GM12875 (cell line): Measurements from ENCODE around the gene NCAM1.

ENCODE experiments used
- H3K4me3 ChIP-seq: one replicate; pipeline ENCODE4 v1.5.1; 2011; ENCODE audit warnings: low read depth, low read length, control low read depth
- CTCF ChIP-seq: IDR thresholded peaks from 2 replicates; pipeline ENCODE4 v1.5.1; 2011; ENCODE audit warnings: low read depth, mild to moderate bottlenecking, control low read depth, inconsistent platforms, low read length, moderate library complexity, borderline replicate concordance; ENCODE audit not compliant: insufficient read depth

NCAM1 gene

GRCh38 chr11:113245216-113245615 lies 284.0 kb downstream of the NCAM1 start:
- TF ChIP-seq CTCF: no peak
- H3K4me3 ChIP-seq: no peak overlapping the region

- no peak overlapping the region for H3K4me3 ChIP-seq
- no peak for TF ChIP-seq CTCF
Observed at GRCh38 chr11:113247221-113247620, 286.0 kb downstream of the NCAM1 start.

GRCh38 chr11:113247966-113248365 lies 286.7 kb downstream of the NCAM1 start:
- no peak overlapping the region for H3K4me3 ChIP-seq
- TF ChIP-seq CTCF: no peak

- H3K4me3 ChIP-seq: no peak overlapping the region
- TF ChIP-seq CTCF: no peak
Observed at GRCh38 chr11:113248702-113249490, 287.7 kb downstream of the NCAM1 start.

- H3K4me3 ChIP-seq: no peak overlapping the region
- 0 out of 2 replicates have a peak, but pooled peaks have one; percentile 4 for TF ChIP-seq CTCF
Observed at GRCh38 chr11:113249491-113249763, 288.2 kb downstream of the NCAM1 start.

GRCh38 chr11:113249786-113250185 lies 288.6 kb downstream of the NCAM1 start:
- no peak for TF ChIP-seq CTCF

GRCh38 chr11:113251281-113251680 lies 290.1 kb downstream of the NCAM1 start:
- no peak overlapping the region for H3K4me3 ChIP-seq
- TF ChIP-seq CTCF: no peak

More at GRCh38 chr11:113249786-113250185, 288.6 kb downstream of the NCAM1 start:
- no peak overlapping the region for H3K4me3 ChIP-seq
